ENCODE results near the gene LRRC40.
"Not testable (repeated sequence)": the region's sequence is repeated elsewhere in the genome, so short reads cannot be mapped to it uniquely, and the experiment has no call there.

Gene LRRC40

DNA sequence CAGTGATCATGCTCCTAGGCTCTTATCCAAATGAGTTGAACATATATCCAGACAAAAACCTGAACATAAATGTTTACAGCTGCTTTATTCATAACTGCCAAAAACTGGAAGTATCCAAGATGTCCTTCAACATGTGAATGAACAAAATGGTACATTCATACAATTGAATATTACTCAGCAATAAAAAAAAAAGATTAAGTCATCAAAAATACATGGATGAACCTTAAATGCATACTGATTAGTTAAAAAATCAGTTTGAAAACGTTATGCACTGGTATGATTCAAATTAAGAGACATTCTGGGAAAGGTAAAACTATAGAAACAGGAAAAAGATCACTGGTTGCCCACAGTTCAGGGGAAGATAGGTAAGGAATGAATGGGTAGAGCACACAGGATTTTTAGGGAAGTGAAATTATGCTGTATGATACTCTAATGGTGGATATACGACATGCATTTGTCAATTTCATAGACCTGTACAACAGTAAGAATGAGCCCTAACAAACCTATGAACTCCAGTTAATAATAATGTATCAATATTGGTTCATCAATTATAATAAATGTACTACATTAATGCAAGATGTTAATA, 3.1 kb downstream of the LRRC40 start:
- DNase-seq (ENCODE audit: low read depth): no peak

DNA sequence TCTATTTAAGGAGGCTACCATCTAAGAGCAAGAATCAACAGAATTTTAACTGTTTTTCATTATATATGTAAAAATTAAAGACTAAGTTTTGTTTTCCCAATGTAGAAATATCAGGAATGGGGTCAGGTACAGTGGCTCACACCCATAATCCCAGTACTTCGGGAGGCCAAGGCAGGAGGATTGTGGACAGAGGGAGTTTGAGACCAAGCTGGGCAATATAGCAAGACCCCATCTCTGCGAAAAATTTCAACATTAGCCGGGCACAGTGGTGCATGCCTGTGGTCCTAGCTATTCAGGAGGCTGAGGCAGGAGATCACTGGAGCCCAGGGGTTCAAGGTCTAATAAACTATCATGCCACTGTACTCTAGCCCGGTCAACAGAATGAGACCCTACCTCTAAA, 5.3 kb downstream of the LRRC40 start:
- no peak for DNase-seq (ENCODE audit: low read depth)

DNA sequence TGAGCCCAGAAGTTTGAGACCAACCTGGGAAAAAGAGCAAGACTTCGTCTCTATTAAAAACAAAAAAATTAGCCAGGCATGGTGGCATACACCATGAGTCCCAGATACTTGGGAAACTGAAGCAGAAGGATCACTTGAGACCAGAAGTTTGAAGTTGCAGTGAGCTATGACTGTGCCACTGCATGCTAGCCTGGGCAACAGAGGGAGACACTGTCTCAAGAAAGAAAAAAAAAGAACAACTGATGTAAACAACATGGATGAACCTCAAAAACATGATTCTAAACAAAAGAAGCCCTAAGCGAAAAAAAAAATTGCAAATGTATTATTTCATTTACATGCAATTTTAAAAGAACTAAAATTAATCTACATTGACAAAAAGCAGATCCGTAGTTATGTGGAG, 9.0 kb downstream of the LRRC40 start:
- DNase-seq (ENCODE audit: low read depth): no peak

DNA sequence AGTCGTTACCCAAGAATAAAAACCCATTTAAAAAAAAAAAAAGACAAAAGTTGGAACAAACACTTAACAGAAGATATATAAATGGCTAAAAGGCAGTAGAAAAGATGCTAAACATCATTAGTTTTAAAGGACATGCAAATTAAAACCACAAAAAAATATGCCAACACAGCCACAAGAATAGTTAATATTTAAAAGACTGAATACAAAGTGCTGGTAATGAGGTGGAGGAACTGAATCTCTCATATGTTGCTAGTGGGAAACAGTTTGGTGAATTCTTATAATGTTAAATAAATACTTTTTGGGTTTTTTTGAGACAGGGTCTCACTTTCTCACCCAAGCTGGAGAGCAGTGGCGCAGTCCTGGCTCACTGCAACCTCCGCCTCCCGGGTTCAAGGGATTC, 10.0 kb downstream of the LRRC40 start:
- DNase-seq (ENCODE audit: low read depth): no peak

DNA sequence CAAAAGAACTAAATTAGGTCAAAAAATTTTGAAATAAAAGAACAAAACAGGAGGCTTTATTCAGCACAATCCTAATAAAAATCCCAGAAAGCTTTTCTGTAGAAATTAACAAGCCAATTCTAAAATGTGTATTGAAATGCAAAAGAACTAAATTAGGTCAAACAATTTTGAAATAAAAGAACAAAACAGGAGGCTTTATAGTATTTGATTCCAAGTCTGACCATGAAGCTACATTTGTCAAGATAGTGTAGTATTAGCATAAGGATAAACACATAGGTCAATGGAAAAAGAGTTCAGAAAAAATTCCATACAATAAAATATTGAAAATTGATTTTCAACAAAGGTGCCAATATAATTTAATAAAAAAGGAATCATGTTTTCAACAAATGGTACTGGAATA, 10.8 kb downstream of the LRRC40 start:
- DNase-seq (ENCODE audit: low read depth): no peak

DNA sequence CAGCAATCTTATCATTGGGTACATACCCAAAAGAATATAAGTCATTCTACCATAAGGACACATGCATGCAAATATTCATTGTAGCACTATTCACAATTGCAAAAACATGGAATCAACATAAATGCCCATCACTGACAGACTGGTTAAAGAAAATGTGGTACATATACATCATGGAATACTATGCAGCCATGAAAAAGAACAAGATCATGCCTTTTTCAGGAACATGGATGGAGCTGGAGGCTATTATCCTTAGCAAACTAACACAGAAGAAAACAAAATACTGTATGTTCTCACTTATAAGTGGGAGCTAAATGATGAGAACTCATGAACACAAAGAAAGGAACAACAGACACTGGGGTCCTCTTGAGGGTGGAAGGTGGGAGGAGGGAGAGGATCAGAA, 12.9 kb downstream of the LRRC40 start:
- not testable (repeated sequence) for DNase-seq (ENCODE audit: low read depth)

DNA sequence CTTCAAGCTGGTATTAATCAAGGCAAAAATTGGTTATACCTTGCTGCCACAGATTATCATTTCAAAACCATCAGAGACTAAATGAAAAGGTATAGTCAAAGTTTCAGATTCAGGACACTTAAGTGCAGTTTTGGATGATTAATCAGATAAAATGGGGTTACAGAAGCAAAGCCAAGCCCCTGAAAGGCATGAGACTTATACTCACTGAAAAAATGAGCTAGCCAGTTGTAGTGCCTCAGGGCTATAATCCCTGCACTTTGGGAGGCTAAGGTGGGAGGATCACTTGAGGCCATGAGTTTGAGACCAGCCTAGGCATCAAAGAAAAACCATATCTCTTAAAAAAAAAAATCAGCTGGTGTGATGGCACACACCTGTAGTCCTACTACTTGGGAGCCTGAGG, 15.2 kb downstream of the LRRC40 start:
- DNase-seq (ENCODE audit: low read depth): no peak

DNA sequence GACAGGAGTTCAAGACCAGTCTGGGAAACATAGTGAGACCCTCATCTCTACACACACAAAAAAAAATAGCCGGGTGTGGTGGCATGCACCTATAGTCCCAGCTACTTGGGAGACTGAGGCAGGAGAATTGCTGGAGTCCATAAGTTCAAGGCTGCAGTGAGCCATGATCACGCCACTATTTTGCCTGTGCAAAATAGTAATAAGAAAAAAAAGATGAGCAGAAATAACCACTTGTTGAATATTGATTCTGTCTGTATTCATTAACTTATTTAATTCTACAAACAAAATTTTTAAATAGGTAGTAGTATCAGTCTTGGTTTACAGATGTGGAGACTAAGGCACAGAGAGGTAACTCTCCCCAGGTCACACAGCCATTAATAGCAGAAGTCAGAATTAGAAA, 16.9 kb downstream of the LRRC40 start:
- no peak for DNase-seq (ENCODE audit: low read depth)

DNA sequence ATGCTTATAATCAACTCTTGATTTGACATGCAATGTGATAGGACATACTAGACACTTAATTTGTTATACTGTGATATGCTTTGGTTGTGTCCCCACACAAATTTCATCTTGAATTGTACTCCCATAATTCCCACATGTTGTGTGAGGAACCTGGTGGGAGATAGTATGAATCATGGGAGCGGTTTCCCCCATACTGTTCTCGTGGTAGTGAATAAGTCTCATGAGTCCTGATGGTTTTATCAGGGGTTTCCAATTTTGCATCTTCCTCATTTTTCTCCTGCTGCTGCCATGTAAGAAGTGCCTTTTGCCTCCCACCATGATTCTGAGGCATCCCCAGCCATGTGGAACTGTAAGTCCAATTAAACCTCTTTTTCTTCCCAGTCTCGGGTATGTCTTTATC, 20.2 kb downstream of the LRRC40 start:
- DNase-seq (ENCODE audit: low read depth): not testable (repeated sequence)

DNA sequence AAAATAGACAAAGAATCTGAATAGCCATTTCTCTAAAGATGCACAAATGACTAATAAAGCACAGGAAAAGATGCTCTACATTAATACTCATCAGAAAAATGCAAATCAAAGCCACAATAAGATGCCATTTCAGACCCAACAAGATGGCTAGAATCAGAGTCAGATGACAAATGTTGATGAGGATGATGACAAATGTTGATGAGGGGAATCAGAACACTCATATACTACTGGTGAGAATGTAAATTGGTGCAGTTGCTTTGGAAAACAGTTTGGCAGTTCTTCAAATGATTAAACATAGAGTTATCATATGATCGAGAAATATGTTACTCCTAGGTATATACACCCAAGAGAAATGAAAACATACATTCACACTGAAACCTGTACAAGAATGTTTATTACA, 33.9 kb downstream of the LRRC40 start:
- DNase-seq (ENCODE audit: low read depth): no peak

DNA sequence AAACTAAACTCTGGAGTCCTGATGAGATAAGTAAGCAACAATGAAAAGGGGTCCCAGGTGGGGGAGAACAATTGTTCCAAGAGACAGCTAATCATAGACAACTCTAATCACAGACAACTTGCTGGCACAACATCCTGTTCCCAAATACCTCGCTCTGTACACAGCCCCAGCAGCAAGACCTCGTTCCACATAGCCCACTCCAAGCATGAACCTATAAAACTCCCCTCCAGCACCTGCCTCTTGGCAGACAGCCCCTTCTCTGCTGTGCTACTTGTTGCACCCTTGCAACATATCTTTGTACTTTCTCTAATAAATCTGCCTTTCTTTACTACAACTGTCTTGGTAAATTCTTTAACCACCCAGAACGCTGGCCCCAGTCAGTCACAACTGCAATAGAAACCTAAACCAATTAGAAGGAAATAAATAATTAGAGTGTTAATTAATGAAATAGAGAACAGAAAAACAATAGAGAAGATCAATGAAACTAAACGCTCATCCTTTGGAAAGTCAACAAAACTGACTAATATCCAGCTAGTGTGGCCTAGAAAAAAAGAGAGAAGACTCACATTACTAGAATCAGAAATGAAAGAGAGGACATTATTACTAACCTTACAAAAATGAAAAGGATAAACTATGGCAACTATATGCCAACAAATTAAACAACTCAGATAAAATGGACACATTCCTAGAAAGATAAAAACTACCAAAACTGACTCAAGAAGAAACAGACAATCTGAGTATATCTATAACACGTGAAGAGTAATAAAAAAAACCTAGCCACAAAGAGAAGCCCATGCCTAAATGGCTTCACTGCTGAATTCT, 36.1 kb downstream of the LRRC40 start:
- no peak for DNase-seq (ENCODE audit: low read depth)

DNA sequence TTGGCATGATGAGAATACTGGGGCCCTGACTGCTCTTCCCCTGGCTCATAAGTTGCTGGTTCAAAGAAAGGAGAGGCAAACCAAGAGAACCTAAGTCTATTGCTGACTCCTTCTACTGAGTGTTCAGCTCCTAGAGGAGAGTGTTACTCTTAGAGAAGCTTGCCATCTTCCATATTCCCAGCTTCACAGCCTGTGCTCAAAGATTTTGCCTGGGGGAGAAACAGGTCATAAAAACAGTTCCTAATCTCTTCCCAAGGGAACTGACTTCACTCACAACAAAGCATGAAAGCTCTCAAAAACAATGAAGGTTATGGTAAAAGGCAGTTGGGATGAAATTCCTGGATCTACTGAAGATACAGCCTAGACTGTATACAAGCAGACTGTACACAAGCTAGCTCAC, 37.1 kb downstream of the LRRC40 start:
- DNase-seq (ENCODE audit: low read depth): no peak

DNA sequence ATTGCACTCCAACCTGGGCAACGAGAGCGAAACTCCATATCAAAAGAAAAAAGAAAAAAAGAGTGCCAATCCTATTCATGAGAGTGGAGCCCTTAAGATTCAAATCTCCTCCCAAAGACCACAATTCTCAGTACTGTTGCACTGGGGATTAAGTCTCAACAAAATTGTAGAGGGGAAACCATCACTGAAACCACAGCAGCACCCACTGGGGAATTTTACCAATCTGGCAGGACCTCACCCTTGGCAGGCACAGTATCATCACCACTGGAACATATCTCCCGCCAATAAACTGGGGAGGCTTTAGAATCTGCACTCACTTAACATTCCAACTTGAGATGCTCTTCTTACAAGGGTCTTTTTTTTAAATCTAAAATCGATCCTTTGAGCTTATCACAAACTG, 41.0 kb downstream of the LRRC40 start:
- no peak for DNase-seq (ENCODE audit: low read depth)

DNA sequence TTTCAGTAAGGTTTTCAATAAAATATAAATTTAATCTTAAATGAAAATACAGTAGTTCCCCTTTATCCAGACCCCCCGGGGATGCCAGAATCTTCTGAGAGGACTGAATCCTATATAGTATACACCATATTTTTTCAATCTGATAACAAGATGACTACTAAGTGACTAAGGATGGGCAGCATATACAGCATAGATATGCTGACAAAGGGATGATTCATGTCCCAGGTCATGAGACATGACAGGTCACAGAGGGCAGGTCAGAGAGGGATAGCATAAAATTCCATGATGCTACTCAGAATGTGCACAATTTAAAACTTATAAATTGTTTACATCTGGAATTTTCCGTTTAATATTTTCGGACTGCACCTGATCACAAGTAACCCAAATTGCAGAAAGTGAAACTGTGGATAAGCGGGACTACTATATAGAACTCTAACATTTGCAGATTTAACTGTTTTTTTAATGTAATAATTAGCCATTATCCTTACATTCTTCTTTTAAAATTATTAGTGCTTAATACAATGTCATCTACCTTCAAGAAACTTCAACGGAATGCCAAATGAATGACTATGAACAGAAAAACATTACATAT, 48.8 kb downstream of the LRRC40 start:
- DNase-seq (ENCODE audit: low read depth): peak; percentile 92

DNA sequence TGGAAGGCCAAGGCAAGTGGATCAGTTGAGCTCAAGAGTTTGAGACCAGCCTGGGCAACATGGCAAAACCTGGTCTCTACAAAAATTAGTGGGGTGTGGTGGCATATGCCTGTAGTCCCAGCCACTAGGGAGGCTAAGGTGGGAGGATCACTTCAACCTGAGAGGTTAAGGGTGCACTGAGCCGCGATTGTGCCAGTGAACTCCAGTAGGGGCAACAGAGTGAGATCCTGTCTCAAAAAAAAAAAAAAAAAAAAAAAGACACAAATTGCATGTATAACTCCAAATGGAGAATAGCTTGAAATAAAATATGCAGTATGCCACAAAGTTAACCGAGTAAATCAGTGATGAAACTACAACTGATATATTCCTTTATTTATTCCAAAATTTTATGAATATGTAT, 51.6 kb downstream of the LRRC40 start:
- no peak for DNase-seq (ENCODE audit: low read depth)

DNA sequence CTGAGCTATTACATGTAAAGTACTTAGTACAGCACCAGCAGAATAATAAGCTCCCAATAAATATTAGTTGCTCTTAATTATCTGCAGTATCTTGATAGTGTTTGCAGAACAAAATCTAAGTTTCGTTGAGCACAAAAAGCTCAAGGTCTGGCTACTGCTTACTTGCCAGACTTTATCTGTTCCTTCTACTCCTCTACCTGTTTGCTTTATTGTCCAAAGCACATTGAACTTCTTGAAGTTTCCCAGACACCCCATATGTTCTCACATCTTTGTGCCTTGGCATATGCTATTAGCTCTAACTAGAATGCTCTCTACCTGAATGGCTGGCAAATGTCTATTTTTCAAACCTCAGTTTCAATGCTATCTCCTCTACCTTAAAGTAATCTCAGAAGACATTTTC, 54.9 kb downstream of the LRRC40 start:
- no peak for DNase-seq (ENCODE audit: low read depth)

DNA sequence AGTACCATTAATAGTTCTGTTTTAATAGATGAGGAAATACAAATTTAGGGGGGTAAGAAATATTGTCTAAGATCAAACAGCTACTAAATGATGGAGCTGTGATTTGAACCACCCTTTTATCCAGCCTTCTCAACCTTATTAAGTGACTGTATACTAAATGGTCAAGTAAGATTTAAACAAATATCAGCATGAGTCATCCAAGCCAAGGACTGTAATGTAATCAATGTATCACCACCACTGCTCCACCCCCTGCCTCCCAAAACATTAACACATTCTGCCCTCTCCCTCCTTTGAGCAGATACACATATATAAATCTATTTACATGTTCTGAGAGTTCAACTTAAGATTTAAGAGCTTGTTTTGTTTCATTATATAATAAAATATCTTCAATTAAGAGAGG, 58.9 kb downstream of the LRRC40 start:
- DNase-seq (ENCODE audit: low read depth): peak; percentile 87

DNA sequence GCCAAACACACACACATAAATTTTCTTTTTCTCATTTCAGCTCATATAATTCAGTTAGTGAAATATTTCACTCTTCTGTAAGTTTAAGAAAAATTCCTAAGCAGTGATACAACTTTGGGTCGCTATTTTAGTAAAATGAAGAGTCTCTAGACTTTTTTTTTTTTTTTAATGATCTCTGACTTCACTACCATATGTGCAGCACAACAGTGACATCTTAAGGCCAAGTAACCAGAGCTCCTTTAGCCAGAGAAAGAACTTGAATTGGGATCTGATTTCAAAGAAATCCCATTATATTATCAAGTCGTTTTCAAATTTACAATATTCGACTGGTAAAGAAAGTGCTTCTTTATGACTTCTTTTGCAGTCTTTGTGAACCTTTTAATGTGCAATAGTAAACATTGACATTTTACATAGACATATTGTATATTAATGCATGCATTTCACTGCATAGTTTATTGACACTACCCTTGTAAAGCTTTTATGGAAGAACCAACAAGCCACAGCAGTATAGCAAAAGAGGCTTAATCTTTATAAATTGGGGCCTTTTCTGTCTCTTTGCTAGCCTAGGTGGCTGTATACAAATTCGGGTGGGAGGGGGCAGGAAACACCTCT, 62.2 kb downstream of the LRRC40 start:
- DNase-seq (ENCODE audit: low read depth): peak; percentile 60

DNA sequence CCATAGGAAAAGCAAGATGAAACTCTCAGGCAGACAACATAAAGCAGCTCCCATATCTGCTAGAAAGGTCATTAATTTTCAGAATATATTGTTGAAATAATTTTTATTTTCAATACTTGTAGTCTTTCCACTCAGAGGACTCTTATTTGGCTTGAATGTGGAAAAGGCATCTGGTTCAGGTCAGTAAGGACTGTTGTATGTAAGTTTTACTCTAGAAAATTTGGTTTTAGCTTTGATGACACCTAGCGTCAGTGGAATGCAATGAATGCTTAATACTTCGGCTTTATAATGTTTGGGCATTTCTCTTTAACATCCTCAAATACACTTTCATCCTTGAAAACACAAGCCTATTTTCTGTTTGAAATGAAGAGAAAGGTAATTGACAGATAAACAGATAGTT, 63.3 kb downstream of the LRRC40 start:
- peak; percentile 40 for DNase-seq (ENCODE audit: low read depth)

DNA sequence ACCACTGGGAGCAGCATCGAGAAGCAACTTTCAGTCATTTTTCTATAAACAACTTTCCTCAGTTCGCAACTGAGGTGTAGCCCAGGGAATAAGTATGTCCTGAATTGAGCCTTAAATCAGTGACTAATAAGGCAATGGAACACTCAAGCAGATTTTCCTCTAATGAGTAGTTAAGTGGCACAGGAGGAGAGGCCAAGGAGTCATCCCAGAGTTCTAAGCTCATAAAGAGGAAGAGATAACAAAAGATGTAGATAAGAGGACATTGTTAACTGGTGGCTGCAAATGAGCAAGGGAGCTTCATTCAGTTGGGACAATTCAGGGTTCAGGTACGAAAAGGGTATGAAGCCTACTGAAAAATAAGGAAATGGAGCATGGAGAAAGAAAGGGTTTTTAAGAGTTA, 64.5 kb downstream of the LRRC40 start:
- DNase-seq (ENCODE audit: low read depth): peak; percentile 20

DNA sequence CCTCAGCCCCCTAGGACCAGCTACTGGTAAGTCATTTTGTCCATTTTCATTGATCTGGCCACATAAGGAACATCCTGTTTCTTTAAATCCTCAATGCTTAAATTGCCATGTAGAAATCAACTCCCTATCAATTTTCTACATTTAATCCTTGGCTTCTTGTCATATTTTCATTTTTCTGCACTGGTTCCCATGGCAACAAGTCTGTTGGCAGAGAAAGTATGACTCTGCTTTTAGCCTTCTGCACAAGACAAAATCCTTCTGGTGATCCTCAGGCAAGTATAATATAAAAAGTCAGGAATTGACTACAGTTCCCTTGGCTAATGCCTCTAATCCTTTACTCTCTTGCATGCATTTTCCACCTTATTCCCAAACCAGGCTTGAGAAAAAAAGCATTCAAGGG, 65.0 kb downstream of the LRRC40 start:
- DNase-seq (ENCODE audit: low read depth): peak; percentile 17

DNA sequence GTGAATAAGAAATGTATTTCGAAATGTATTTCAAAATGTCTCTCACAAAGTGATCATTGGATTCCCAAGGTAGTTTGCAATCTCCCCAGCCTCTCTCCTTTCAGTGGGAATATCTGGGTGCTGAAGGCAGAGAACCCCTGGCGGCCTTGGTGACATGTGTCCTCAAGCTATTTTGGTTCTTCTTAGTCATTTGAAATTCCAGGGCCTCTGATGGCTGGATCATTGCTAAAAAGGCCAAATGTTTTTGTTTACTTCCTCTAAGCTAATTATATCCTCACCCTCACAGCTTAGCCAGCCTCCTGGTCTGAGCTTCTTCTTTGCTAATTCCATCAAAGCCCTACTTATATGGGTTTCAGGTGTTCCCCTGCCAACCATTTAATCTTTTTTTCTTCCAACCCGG, 71.2 kb downstream of the LRRC40 start:
- peak; percentile 25 for DNase-seq (ENCODE audit: low read depth)

DNA sequence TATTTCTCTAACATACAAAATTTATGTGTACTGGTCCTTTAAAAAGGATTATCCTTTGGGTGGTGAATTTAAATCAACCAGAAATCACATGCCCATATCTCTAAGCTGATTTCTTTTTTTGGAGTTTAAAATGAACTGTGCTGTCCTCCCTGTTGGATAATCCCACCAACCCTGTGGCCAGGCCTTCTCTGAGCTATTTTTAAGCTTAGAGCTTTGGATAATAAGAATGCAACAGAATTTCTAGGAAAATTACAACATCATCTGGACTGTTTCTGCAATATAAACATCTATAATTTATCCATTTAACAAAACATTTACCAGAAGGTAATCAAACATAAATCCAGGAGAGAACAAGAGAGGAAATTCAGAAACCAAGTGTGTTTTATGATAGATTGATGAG, 88.3 kb downstream of the LRRC40 start:
- DNase-seq (ENCODE audit: low read depth): no peak
